Heart right ventricle (tissue), 16 donors: ENCODE results near the gene CHRM5. TPM values are rescaled to one million over a fixed set of nuclear protein-coding genes. Genes with fewer than 3 reads are reported as not detected.

Experiments
- ATAC-seq, 8 donors: fragments of 200-7000 bp; cut with Tn5 transposase; one replicate each; pipeline ENCODE4 v1.9.1; 2020; ENCODE audit warnings: mild to moderate bottlenecking in 8 of 8, moderate library complexity in 8 of 8, moderate number of reproducible peaks in 1 of 8
- DNase-seq, 2 donors: peaks; one replicate each; pipeline ENCODE4 v3.0.0-alpha.2; 2020
- H3K27ac ChIP-seq, 10 donors: fragments of 200-600 bp; sonication (generic) in 2 of 10; one replicate each; pipeline versions ENCODE4 v1.5.0 to v1.8.0; 2020 to 2022; ENCODE audit warnings: mild to moderate bottlenecking in 3 of 10
- H3K27me3 ChIP-seq, 7 donors: fragments of 200-600 bp; one replicate each; pipeline ENCODE4 v1.8.0; 2021 to 2022; ENCODE audit warnings: mild to moderate bottlenecking in 2 of 7
- H3K36me3 ChIP-seq, 9 donors: fragments of 200-600 bp; sonication (generic) in 1 of 9; one replicate each; pipeline versions ENCODE4 v1.5.0 to v1.8.0; 2020 to 2022; ENCODE audit warnings: mild to moderate bottlenecking in 2 of 9
- H3K4me1 ChIP-seq, 9 donors: fragments of 200-600 bp; sonication (generic) in 1 of 9; one replicate each; pipeline versions ENCODE4 v1.5.0 to v1.8.0; 2020 to 2022; ENCODE audit warnings: mild to moderate bottlenecking in 4 of 9
- H3K4me3 ChIP-seq, 10 donors: fragments of 200-600 bp; sonication (generic) in 2 of 10; one replicate each; pipeline versions ENCODE4 v1.5.0 to v1.8.0; 2020 to 2022; ENCODE audit warnings: mild to moderate bottlenecking in 7 of 10, moderate library complexity in 2 of 10
- H3K9me3 ChIP-seq, 11 donors: fragments of 200-600 bp in 10 of 11; sonication (generic) in 2 of 11; one replicate each; pipeline versions ENCODE4 v1.5.0 to v1.8.0; 2013 to 2022; ENCODE audit warnings: mild to moderate bottlenecking in 2 of 11, control low read depth in 1 of 11, moderate library complexity in 1 of 11
- CTCF ChIP-seq, 9 donors: fragments of 200-600 bp; sonication (generic) in 2 of 9; IDR thresholded peaks; one replicate each; pipeline versions ENCODE4 v1.5.0 to v1.8.0; 2021 to 2022; ENCODE audit warnings: antibody characterized with exemption in 9 of 9, mild to moderate bottlenecking in 5 of 9, moderate library complexity in 1 of 9
- WGBS, 2 donors: extraction: QIAGEN DNeasy Blood & Tissue Kit; methylation state at CpG; one replicate each; pipeline ENCODE4 v1.1.7; 2013; ENCODE audit warnings: inconsistent platforms in 1 of 2; 5-methylcytosine and 5-hydroxymethylcytosine counted together
- intact Hi-C, 10 donors: fragments of 100-400 bp; cut with DNase I; formaldehyde crosslinking; loops; one replicate each; pipeline versions ENCODE4 v1.11.1 to v1.14.2; 2022
- polyA plus RNA-seq, 2 donors: library from polyadenylated mRNA; stranded (reverse); fragments of 200-250 nt; gene quantifications; one replicate each; pipeline ENCODE4 v1.2.3, GENCODE V29; 2013
- total RNA-seq, 10 donors: library from RNA; stranded (reverse); fragmentation: NEBNext Ultra II Directional in 3 of 10; extraction: Animal tissue kit (Norgen Biotek cat#: 25700) in 3 of 10; gene quantifications; one replicate each; pipeline versions ENCODE4 v1.2.1 to v1.2.4, GENCODE V29; 2021 to 2023
- donor health status: Arrhythmogenic right ventricular cardiomyopathy.
- donor health status: ischemic (EF 13 %, LVEDD 7.1; RV severe dilation, severe dysfunction).
- donor health status: healthy with polysubstance abuse.
- donor health status: DM: no; HTN: yes; CAD: no.
- donor health status: DM: no; HTN: no; CAD: no.
- donor health status: ischemic (EF 25% LVEDD 6.9; RV normal size, moderate dysfunction).
- donor health status: ischemic (EF 25% LVEDD 5.7; RV mildly dilated, moderate dysfunction).
- donor health status: healthy.
- donor health status: DM: yes; HTN: yes; CAD: no.
- donor health status: Ischemic cardiomyopathy.
- donor health status: ischemic (EF 35%, LVEDD 5.7; RV mildly dilated, moderate dysfunction).
- donor health status: nonischemic (EF 11% LVEDD 7.7; RV severe dilation, severe dysfunction).
- donor health status: DM: yes; HTN: yes; CAD: no.
- donor health status: PGD.
- donor health status: ischemic (EF 29% LVEDD 5.4; RV normal size, mild dysfunction).
- donor health status: nonischemic (EF 23%, LVEDD 6.1; RV moderate dilation, normal function).

CHRM5 gene
- total and polyA plus RNA-seq, 12 donors, result not detected

- H3K9me3 ChIP-seq, result no peaks in the 10 kb centered on the region
- peaks cover 0 to 6% (median 0%) of the 10 kb centered on the region in 9 donors for H3K4me1 ChIP-seq
- TF ChIP-seq CTCF (IDR thresholded peaks at IDR 0.05), result no peak
- 70 to 75% methylated on average over 3 of the region's 3 CpGs for WGBS, 2 donors
- ATAC-seq (no peak), DNase-seq (no peak)
- no peaks in the 10 kb centered on the region for H3K27me3 ChIP-seq
- H3K4me3 ChIP-seq, result no peak overlapping the region
- H3K36me3 ChIP-seq, result no peaks in the 10 kb centered on the region
- H3K27ac ChIP-seq, result no peak overlapping the region
- intact Hi-C loops, result no loop called here
Observed at GRCh38 chr15:33934396-33934795, 33.9 kb upstream of the CHRM5 start.

GRCh38 chr15:33934921-33935320, 33.4 kb upstream of the CHRM5 start:
- ATAC-seq, result no peak
- Histone ChIP-seq H3K27ac (no peak overlapping the region), H3K36me3 (no peaks in the 10 kb centered on the region), H3K27me3 (no peaks in the 10 kb centered on the region), H3K4me3 (no peak overlapping the region), H3K4me1 (peaks cover 0 to 6% (median 0%) of the 10 kb centered on the region in 9 donors), H3K9me3 (no peaks in the 10 kb centered on the region)
- no peak for DNase-seq
- intact Hi-C loops, result no loop called here
- WGBS, 2 donors, result 89 to 93% methylated on average over 5 of the region's 5 CpGs
- no peak for TF ChIP-seq CTCF (IDR thresholded peaks at IDR 0.05)

- Histone ChIP-seq H3K27ac (no peak overlapping the region), H3K9me3 (no peaks in the 10 kb centered on the region), H3K4me1 (no peaks in the 10 kb centered on the region), H3K27me3 (no peaks in the 10 kb centered on the region), H3K4me3 (no peak overlapping the region), H3K36me3 (no peaks in the 10 kb centered on the region)
- ATAC-seq, result no peak
- 86 to 91% methylated on average over 4 of the region's 4 CpGs for WGBS, 2 donors
- intact Hi-C loops, result no loop called here
- TF ChIP-seq CTCF (IDR thresholded peaks at IDR 0.05), result no peak
- no peak for DNase-seq
Observed at GRCh38 chr15:33941279-33942063, 26.8 kb upstream of the CHRM5 start.

GRCh38 chr15:33946152-33946551, 22.1 kb upstream of the CHRM5 start:
- H3K27ac ChIP-seq, result no peak overlapping the region
- whole genome bisulfite sequencing, 2 donors, result 82 to 97% methylated on average over 1 of the region's 1 CpG
- no peak for TF ChIP-seq CTCF (IDR thresholded peaks at IDR 0.05)

More at GRCh38 chr15:33946152-33946551, 22.1 kb upstream of the CHRM5 start:
- ATAC-seq (no peak), DNase-seq (no peak)
- H3K4me1 ChIP-seq, result no peaks in the 10 kb centered on the region
- no peaks in the 10 kb centered on the region for H3K36me3 ChIP-seq
- no peaks in the 10 kb centered on the region for H3K9me3 ChIP-seq
- no peak overlapping the region for H3K4me3 ChIP-seq
- intact Hi-C loops, result no loop called here
- H3K27me3 ChIP-seq, result no peaks in the 10 kb centered on the region
